SK-N-MC (cell line): ENCODE results near the gene SDK2.
"Not testable (repeated sequence)": the region's sequence is repeated elsewhere in the genome, so short reads cannot be mapped to it uniquely, and the experiment has no call there.

Experiments used
- DNase-seq: peaks from one replicate; pipeline ENCODE4 v3.0.0-alpha.2; 2011; ENCODE audit warnings: low read depth, low spot score
- H3K27ac ChIP-seq: fragments of 200-600 bp; sonication (generic); 2 replicates; pipeline ENCODE4 v1.5.1; 2016; ENCODE audit warnings: mixed run types
- H3K36me3 ChIP-seq: fragments of 200-600 bp; sonication (generic); 2 replicates; pipeline ENCODE4 v1.6.1; 2017; ENCODE audit warnings: antibody characterized with exemption, low read length, mixed read lengths; ENCODE audit not compliant: insufficient read depth
- H3K4me3 ChIP-seq: fragments of 200-600 bp; sonication (generic); 2 replicates; pipeline ENCODE4 v1.5.1; 2016
- H3K9ac ChIP-seq: fragments of 200-600 bp; sonication (generic); 2 replicates; pipeline ENCODE4 v1.8.0; 2017; ENCODE audit warnings: mixed run types, mixed read lengths; ENCODE audit not compliant: insufficient read length
- H3K9me3 ChIP-seq: fragments of 200-600 bp; sonication (generic); 2 replicates; pipeline ENCODE4 v1.6.1; 2017; ENCODE audit warnings: low read depth, mild to moderate bottlenecking, antibody characterized with exemption, low read length, moderate library complexity, mixed read lengths
- EZH2 ChIP-seq: fragments of 200-600 bp; sonication (generic); IDR thresholded peaks from one replicate; pipeline ENCODE4 v1.6.1; 2017; ENCODE audit warnings: antibody characterized with exemption
- FOXP2 ChIP-seq: optimal IDR thresholded peaks from 2 replicates; pipeline ENCODE3; 2011; ENCODE audit warnings: mild to moderate bottlenecking, moderate library complexity; ENCODE audit not compliant: insufficient read depth; ENCODE audit errors: extremely low read length, control extremely low read depth
- POLR2AphosphoS5 ChIP-seq: IDR thresholded peaks from 2 replicates; pipeline ENCODE4 v1.6.1; 2012; ENCODE audit warnings: mild to moderate bottlenecking, low read depth, low read length, borderline replicate concordance

Gene SDK2

GRCh38 chr17:73376152-73376551, 268.1 kb downstream of the SDK2 start:
- H3K36me3 ChIP-seq: no peaks in the 10 kb centered on the region
- H3K9me3 ChIP-seq: no peaks in the 10 kb centered on the region
- H3K4me3 ChIP-seq: no peak overlapping the region
- DNase-seq: no peak
- H3K9ac ChIP-seq: no peak overlapping the region
- TF ChIP-seq POLR2AphosphoS5 (no peak), FOXP2 (no peak), EZH2 (no peak)
- H3K27ac ChIP-seq: no peak overlapping the region

GRCh38 chr17:73371836-73372235, 272.4 kb downstream of the SDK2 start:
- Histone ChIP-seq H3K4me3 (no peak overlapping the region), H3K9me3 (no peaks in the 10 kb centered on the region), H3K27ac (no peak overlapping the region), H3K9ac (no peak overlapping the region), H3K36me3 (no peaks in the 10 kb centered on the region)
- TF ChIP-seq EZH2 (no peak), FOXP2 (no peak), POLR2AphosphoS5 (no peak)
- DNase-seq: no peak

GRCh38 chr17:73371285-73371684, 273.0 kb downstream of the SDK2 start:
- H3K27ac ChIP-seq: no peak overlapping the region
- TF ChIP-seq POLR2AphosphoS5: no peak
- TF ChIP-seq EZH2: no peak
- TF ChIP-seq FOXP2: no peak
- no peaks in the 10 kb centered on the region for H3K36me3 ChIP-seq
- H3K9ac ChIP-seq: no peak overlapping the region
- H3K9me3 ChIP-seq: no peaks in the 10 kb centered on the region
- no peak overlapping the region for H3K4me3 ChIP-seq
- no peak for DNase-seq

GRCh38 chr17:73369817-73370490, 274.3 kb downstream of the SDK2 start:
- not testable (repeated sequence) for H3K9ac ChIP-seq, H3K36me3 ChIP-seq, H3K27ac ChIP-seq, H3K4me3 ChIP-seq, H3K9me3 ChIP-seq, DNase-seq

GRCh38 chr17:73369111-73369521, 275.1 kb downstream of the SDK2 start:
- no peak for TF ChIP-seq EZH2
- TF ChIP-seq POLR2AphosphoS5: no peak
- TF ChIP-seq FOXP2: no peak
- Histone ChIP-seq H3K36me3 (no peaks in the 10 kb centered on the region), H3K9me3 (no peaks in the 10 kb centered on the region), H3K4me3 (no peak overlapping the region), H3K27ac (no peak overlapping the region), H3K9ac (no peak overlapping the region)
- DNase-seq: no peak

- no peaks in the 10 kb centered on the region for H3K36me3 ChIP-seq
- H3K9me3 ChIP-seq: no peaks in the 10 kb centered on the region
- no peak for TF ChIP-seq EZH2
- TF ChIP-seq POLR2AphosphoS5: no peak
- no peak for TF ChIP-seq FOXP2
- no peak for DNase-seq
- no peak overlapping the region for H3K27ac ChIP-seq
- no peak overlapping the region for H3K9ac ChIP-seq
- no peak overlapping the region for H3K4me3 ChIP-seq
Observed at GRCh38 chr17:73368085-73368631, 276.1 kb downstream of the SDK2 start.

- TF ChIP-seq EZH2: no peak
- no peak for TF ChIP-seq POLR2AphosphoS5
- no peak for TF ChIP-seq FOXP2
- Histone ChIP-seq H3K27ac (no peak overlapping the region), H3K4me3 (no peak overlapping the region), H3K9me3 (no peaks in the 10 kb centered on the region), H3K9ac (no peak overlapping the region), H3K36me3 (no peaks in the 10 kb centered on the region)
- no peak for DNase-seq
Observed at GRCh38 chr17:73365906-73366623, 278.2 kb downstream of the SDK2 start.

- H3K9ac ChIP-seq: no peak overlapping the region
- no peak overlapping the region for H3K4me3 ChIP-seq
- DNase-seq: no peak
- no peaks in the 10 kb centered on the region for H3K9me3 ChIP-seq
- TF ChIP-seq POLR2AphosphoS5 (no peak), FOXP2 (no peak)
- H3K36me3 ChIP-seq: no peaks in the 10 kb centered on the region
- no peak overlapping the region for H3K27ac ChIP-seq
Observed at GRCh38 chr17:73365301-73365874, 278.9 kb downstream of the SDK2 start.

GRCh38 chr17:73364155-73364522, 280.1 kb downstream of the SDK2 start:
- Histone ChIP-seq H3K4me3 (no peak overlapping the region), H3K9ac (no peak overlapping the region), H3K27ac (no peak overlapping the region), H3K36me3 (no peaks in the 10 kb centered on the region), H3K9me3 (no peaks in the 10 kb centered on the region)
- TF ChIP-seq EZH2 (no peak), FOXP2 (no peak), POLR2AphosphoS5 (no peak)
- DNase-seq: no peak
